Measurements from ENCODE around the gene TAS2R39.
A peak's percentile ranks its signal among the peaks of the same experiment; 100 is the strongest.
"Not testable (repeated sequence)": the region's sequence is repeated elsewhere in the genome, so short reads cannot be mapped to it uniquely, and the experiment has no call there.

Gene TAS2R39

DNA sequence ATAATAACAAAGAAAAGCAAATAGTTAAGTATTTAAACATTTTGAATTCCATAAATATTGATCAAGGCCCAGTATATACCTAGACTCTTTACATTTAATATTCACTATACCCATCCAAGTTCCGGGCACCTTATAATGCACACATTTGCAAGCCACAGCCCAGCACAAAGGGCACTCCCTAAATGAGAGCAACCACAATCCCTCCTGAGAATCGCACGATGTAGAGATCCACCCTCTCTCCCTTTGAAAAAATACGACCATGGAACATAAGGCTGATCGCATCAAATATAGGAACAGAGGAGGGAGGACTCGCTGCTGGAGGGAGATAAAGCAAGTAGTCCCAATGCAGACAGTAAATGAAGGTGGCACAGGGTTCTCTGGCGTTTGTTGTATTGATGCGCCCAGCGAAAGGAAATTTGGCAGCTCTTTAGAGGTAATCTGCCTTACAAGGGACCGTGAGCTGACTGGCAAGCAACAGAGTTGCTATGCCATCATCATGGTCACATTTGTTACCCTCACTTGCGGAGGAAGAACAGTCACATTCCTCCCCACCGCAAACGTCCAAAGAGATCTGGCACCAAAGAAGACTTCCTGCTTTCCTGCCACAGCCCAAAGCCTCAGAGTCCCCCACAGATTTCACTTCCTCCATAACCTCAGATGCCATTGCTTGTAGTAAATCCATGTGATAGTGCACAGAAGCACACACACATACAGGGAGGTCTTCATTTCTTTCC is 22.5 kb downstream of the TAS2R39 start:
- Histone ChIP-seq H3K36me3 (ENCODE audit: control insufficient read depth, insufficient read depth, low read length) (no peaks in the 10 kb centered on the region), H3K27me3 (replicated peaks; ENCODE audit: control insufficient read depth, insufficient read depth, low read length) (no peaks in the 10 kb centered on the region), H3K4me3 (replicated peaks; ENCODE audit: low read depth, low read length) (no peak overlapping the region)
- TF ChIP-seq, protein P1, sequence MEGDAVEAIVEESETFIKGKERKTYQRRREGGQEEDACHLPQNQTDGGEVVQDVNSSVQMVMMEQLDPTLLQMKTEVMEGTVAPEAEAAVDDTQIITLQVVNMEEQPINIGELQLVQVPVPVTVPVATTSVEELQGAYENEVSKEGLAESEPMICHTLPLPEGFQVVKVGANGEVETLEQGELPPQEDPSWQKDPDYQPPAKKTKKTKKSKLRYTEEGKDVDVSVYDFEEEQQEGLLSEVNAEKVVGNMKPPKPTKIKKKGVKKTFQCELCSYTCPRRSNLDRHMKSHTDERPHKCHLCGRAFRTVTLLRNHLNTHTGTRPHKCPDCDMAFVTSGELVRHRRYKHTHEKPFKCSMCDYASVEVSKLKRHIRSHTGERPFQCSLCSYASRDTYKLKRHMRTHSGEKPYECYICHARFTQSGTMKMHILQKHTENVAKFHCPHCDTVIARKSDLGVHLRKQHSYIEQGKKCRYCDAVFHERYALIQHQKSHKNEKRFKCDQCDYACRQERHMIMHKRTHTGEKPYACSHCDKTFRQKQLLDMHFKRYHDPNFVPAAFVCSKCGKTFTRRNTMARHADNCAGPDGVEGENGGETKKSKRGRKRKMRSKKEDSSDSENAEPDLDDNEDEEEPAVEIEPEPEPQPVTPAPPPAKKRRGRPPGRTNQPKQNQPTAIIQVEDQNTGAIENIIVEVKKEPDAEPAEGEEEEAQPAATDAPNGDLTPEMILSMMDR (IDR thresholded peaks at IDR 0.05; ENCODE audit: insufficient read depth, low read length, poor library complexity, severe bottlenecking): no peak
- DNase-seq (ENCODE audit: extremely low read depth, insufficient read length): no peak

DNA sequence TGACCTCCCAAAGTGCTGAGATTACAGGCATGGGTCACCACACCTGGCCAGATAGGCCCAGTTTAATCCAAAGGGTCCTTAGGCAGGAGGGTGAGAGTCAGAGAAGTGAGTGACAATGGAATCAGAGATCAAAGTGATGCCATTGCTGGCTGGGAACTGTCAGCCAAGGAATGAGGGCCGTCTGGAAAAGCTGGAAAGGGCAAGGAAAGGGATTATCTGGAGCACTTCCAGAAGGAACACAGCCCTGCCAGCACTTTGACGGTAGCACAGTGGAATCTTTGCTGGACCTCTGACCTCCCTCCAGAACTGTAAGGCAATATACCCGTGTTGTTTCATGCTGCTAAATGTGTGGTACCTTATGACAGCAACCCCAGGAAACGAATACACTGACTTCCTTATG is 27.3 kb downstream of the TAS2R39 start:
- DNase-seq (ENCODE audit: extremely low read depth, insufficient read length): no peak
- no peak overlapping the region for H3K4me3 ChIP-seq (replicated peaks; ENCODE audit: low read depth, low read length)

DNA sequence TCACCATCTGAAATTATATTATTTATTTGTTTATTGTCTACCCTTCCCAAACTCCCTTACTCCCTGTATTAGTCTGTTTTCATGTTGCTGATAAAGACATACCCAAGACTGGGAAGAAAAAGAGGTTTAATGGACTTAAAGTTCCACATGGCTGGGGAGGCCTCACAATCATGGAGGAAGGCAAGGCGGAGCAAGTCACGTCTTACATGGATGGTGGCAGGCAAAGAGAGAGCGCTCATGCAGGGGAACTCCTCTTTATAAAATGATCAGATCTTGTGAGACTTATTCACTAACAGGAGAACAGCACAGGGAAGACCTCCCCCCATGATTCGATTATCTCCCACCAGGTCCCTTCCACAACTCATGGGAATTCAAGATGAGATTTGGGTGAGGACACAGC is 30.3 kb downstream of the TAS2R39 start:
- not testable (repeated sequence) for DNase-seq (ENCODE audit: extremely low read depth, insufficient read length); H3K27me3 ChIP-seq (replicated peaks; ENCODE audit: control insufficient read depth, insufficient read depth, low read length); H3K4me3 ChIP-seq (replicated peaks; ENCODE audit: low read depth, low read length); H3K36me3 ChIP-seq (ENCODE audit: control insufficient read depth, insufficient read depth, low read length)

More for the DNA sequence above, 27.3 kb downstream of the TAS2R39 start:
- H3K27me3 ChIP-seq (replicated peaks; ENCODE audit: control insufficient read depth, insufficient read depth, low read length): no peaks in the 10 kb centered on the region
- no peaks in the 10 kb centered on the region for H3K36me3 ChIP-seq (ENCODE audit: control insufficient read depth, insufficient read depth, low read length)
- TF ChIP-seq, protein P1 (IDR thresholded peaks at IDR 0.05; ENCODE audit: insufficient read depth, low read length, poor library complexity, severe bottlenecking): no peak

DNA sequence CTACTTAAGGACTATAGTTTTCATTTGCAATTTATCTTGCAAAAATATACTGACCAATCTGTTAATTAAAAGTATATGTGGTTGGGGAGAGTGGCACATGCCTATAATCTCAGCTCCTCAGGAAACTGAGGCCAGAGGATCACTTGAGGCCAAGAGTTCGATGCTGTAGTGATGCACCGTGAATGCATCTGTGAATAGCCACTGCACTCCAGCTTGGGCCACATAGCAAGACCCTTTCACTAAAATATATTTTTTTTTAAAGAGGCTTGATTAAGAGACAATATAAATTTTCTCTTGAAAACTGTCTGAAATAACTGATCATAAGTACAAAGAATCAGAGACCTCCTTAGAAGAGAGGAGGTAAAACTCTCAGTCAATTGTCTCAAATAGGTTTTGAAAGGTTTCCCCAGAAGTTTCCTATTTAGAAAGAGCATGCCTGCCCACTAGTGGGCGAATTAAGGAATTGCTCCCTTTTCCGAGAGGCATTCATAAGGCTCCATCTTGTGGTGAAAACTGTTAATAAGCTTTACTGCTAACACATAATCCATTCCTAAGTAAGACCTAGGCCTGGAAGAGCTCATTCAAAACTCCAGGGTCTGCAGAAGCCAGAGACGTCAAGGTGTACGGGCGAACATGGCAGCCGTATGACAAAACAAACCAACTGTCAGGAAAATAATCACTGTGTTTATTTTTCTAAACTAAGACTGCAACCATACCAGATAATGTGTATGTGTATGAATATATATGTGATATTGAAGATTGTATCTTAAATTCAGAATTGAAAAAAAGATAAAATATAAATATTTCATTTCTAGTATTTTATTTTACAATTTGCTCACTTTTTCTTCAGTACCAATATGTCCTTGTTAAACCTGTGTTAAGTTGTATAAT is 31.8 kb downstream of the TAS2R39 start:
- no peaks in the 10 kb centered on the region for H3K36me3 ChIP-seq (ENCODE audit: control insufficient read depth, insufficient read depth, low read length)
- TF ChIP-seq, protein P1 (IDR thresholded peaks at IDR 0.05; ENCODE audit: insufficient read depth, low read length, poor library complexity, severe bottlenecking): peak; percentile 99
- H3K4me3 ChIP-seq (replicated peaks; ENCODE audit: low read depth, low read length): no peak overlapping the region
- H3K27me3 ChIP-seq (replicated peaks; ENCODE audit: control insufficient read depth, insufficient read depth, low read length): no peaks in the 10 kb centered on the region; the same call in 1 of the 2 replicates
- peak; percentile 48 for DNase-seq (ENCODE audit: extremely low read depth, insufficient read length)

DNA sequence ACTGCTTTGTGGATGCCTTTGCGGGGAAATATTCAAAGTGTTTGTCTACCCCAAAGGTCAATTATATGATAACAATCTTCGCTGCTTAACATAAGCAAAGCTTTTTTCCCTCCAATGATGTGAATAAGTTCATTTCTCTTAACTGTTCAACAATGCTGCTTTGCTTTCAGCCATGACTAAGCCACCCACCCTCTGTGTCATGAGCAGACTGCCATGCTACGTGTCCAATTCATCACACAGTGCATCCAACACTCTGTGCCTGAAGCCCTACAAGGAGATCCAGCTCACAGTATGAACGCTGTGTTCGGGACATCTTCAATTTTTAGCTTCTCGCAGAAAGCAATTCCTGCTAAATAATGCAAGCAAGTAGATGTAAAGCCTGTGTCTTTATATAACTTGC is 32.9 kb downstream of the TAS2R39 start:
- no peak overlapping the region for H3K4me3 ChIP-seq (replicated peaks; ENCODE audit: low read depth, low read length)
- TF ChIP-seq, protein P1 (IDR thresholded peaks at IDR 0.05; ENCODE audit: insufficient read depth, low read length, poor library complexity, severe bottlenecking): no peak
- H3K36me3 ChIP-seq (ENCODE audit: control insufficient read depth, insufficient read depth, low read length): no peaks in the 10 kb centered on the region
- H3K27me3 ChIP-seq (replicated peaks; ENCODE audit: control insufficient read depth, insufficient read depth, low read length): no peaks in the 10 kb centered on the region; the same call in 1 of the 2 replicates
- DNase-seq (ENCODE audit: extremely low read depth, insufficient read length): no peak

DNA sequence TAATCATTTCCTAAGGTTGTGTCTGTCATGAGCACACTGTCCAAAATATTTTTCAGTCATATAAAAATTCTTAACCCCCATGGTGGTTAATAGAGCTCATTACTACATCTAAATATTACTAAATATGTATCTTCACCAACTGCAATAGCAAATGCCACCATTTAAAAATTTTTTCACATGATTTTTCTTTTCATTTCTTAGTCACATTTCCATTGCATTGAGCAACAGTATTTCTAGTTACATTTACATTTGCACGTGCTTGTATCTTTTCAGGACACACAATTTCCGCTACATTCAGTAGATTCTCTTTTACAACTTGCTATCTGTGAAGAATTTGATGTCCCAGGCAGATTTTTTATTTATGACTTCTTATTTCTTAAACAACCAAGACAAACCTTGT is 33.5 kb downstream of the TAS2R39 start:
- no peaks in the 10 kb centered on the region for H3K36me3 ChIP-seq (ENCODE audit: control insufficient read depth, insufficient read depth, low read length)
- TF ChIP-seq, protein P1 (IDR thresholded peaks at IDR 0.05; ENCODE audit: insufficient read depth, low read length, poor library complexity, severe bottlenecking): no peak
- DNase-seq (ENCODE audit: extremely low read depth, insufficient read length): no peak
- no peaks in the 10 kb centered on the region; the same call in 1 of the 2 replicates for H3K27me3 ChIP-seq (replicated peaks; ENCODE audit: control insufficient read depth, insufficient read depth, low read length)
- H3K4me3 ChIP-seq (replicated peaks; ENCODE audit: low read depth, low read length): no peak overlapping the region

Measured in GM06990 (cell line).